ENCODE results near the gene PLA2G6.

Gene PLA2G6

GRCh38 chr22:38221908-38222796, 40.5 kb upstream of the PLA2G6 start:
- H3K4me3 ChIP-seq (ENCODE audit: low read depth, low read length) = no peak overlapping the region
- H2AFZ ChIP-seq = no peak overlapping the region
- H3K79me2 ChIP-seq = no peaks in the 10 kb centered on the region
- H3K27ac ChIP-seq = no peak overlapping the region
- H3K36me3 ChIP-seq (ENCODE audit: control insufficient read depth, insufficient read depth, low read length) = no peaks in the 10 kb centered on the region
- H3K27me3 ChIP-seq (ENCODE audit: control insufficient read depth, insufficient read depth, low read length) = no peaks in the 10 kb centered on the region
- no peak for TF ChIP-seq CTCF (IDR thresholded peaks at IDR 0.05)
- H3K9ac ChIP-seq = no peak overlapping the region
- H3K9me3 ChIP-seq (ENCODE audit: control insufficient read depth, low read length) = no peaks in the 10 kb centered on the region
- no peak overlapping the region for H3K4me2 ChIP-seq (ENCODE audit: low read length)
- no peaks in the 10 kb centered on the region for H3K4me1 ChIP-seq

- Histone ChIP-seq H3K36me3 (ENCODE audit: control insufficient read depth, insufficient read depth, low read length) (no peaks in the 10 kb centered on the region), H3K27ac (no peak overlapping the region), H3K4me3 (ENCODE audit: low read depth, low read length) (no peak overlapping the region), H3K9me3 (ENCODE audit: control insufficient read depth, low read length) (no peaks in the 10 kb centered on the region), H3K27me3 (ENCODE audit: control insufficient read depth, insufficient read depth, low read length) (no peaks in the 10 kb centered on the region), H3K4me1 (no peaks in the 10 kb centered on the region), H3K79me2 (no peaks in the 10 kb centered on the region), H3K9ac (no peak overlapping the region), H3K4me2 (ENCODE audit: low read length) (no peak overlapping the region), H2AFZ (no peak overlapping the region)
- no peak for TF ChIP-seq CTCF (IDR thresholded peaks at IDR 0.05)
Observed at GRCh38 chr22:38221407-38221806, 39.8 kb upstream of the PLA2G6 start.

GRCh38 chr22:38220653-38221386, 39.2 kb upstream of the PLA2G6 start:
- Histone ChIP-seq H3K9ac (no peak overlapping the region), H2AFZ (no peak overlapping the region), H3K36me3 (ENCODE audit: control insufficient read depth, insufficient read depth, low read length) (no peaks in the 10 kb centered on the region), H3K27me3 (ENCODE audit: control insufficient read depth, insufficient read depth, low read length) (no peaks in the 10 kb centered on the region), H3K9me3 (ENCODE audit: control insufficient read depth, low read length) (no peaks in the 10 kb centered on the region), H3K4me3 (ENCODE audit: low read depth, low read length) (no peak overlapping the region), H3K4me1 (no peaks in the 10 kb centered on the region), H3K79me2 (no peaks in the 10 kb centered on the region), H3K4me2 (ENCODE audit: low read length) (no peak overlapping the region), H3K27ac (no peak overlapping the region)
- no peak for TF ChIP-seq CTCF (IDR thresholded peaks at IDR 0.05)

- H3K36me3 ChIP-seq (ENCODE audit: control insufficient read depth, insufficient read depth, low read length) = no peaks in the 10 kb centered on the region
- no peak overlapping the region for H2AFZ ChIP-seq
- H3K27me3 ChIP-seq (ENCODE audit: control insufficient read depth, insufficient read depth, low read length) = no peaks in the 10 kb centered on the region
- H3K27ac ChIP-seq = no peak overlapping the region
- H3K4me1 ChIP-seq = no peaks in the 10 kb centered on the region
- H3K79me2 ChIP-seq = no peaks in the 10 kb centered on the region
- no peaks in the 10 kb centered on the region for H3K9me3 ChIP-seq (ENCODE audit: control insufficient read depth, low read length)
- H3K4me2 ChIP-seq (ENCODE audit: low read length) = no peak overlapping the region
- no peak overlapping the region for H3K9ac ChIP-seq
- H3K4me3 ChIP-seq (ENCODE audit: low read depth, low read length) = no peak overlapping the region
- no peak for TF ChIP-seq CTCF (IDR thresholded peaks at IDR 0.05)
Observed at GRCh38 chr22:38220163-38220562, 38.5 kb upstream of the PLA2G6 start.
